K562 (cell line): ENCODE measurements around the gene NYNRIN.

Source experiments
- ARNT ChIP-seq, 2 experiments: fragments of 450-650 bp; IDR thresholded peaks; 2 replicates each; pipeline ENCODE4 v1.6.1; 2016; ENCODE audit warnings: mild to moderate bottlenecking in 1 of 2
- ATF3 ChIP-seq, 2 experiments: fragments of 450-650 bp in 1 of 2; sonication (generic) in 1 of 2; formaldehyde crosslinking in 1 of 2; IDR thresholded peaks in 1 of 2; conservative IDR thresholded peaks in 1 of 2; 2 replicates each; pipeline versions ENCODE4 v1.6.1 to v1.8.1; 2016 to 2023; ENCODE audit warnings: mild to moderate bottlenecking in 2 of 2, moderate library complexity in 2 of 2, inconsistent platforms in 1 of 2, missing genetic modification reagents in 1 of 2
- CBX5 ChIP-seq: IDR thresholded peaks from 2 replicates; pipeline ENCODE4 v1.6.1; 2014; ENCODE audit warnings: low read depth, borderline replicate concordance
- CHD1 ChIP-seq: fragments of 200-600 bp; sonication (generic); IDR thresholded peaks from one replicate; pipeline ENCODE4 v1.6.1; 2012; ENCODE audit warnings: mild to moderate bottlenecking, moderate library complexity, low read length, inconsistent platforms
- MAFG ChIP-seq: fragments of 450-650 bp; conservative IDR thresholded peaks from 2 replicates; pipeline ENCODE4 v1.6.1; 2016; ENCODE audit warnings: missing genetic modification characterization, missing compliant biosample characterization
- NFIC ChIP-seq: fragments of 450-650 bp; IDR thresholded peaks from 2 replicates; pipeline ENCODE4 v1.6.1; 2017; ENCODE audit warnings: mild to moderate bottlenecking, inconsistent platforms
- PHF21A ChIP-seq: fragments of 450-650 bp; IDR thresholded peaks from 2 replicates; pipeline ENCODE4 v1.6.1; 2017; ENCODE audit warnings: low read depth, borderline replicate concordance
- POLR2A ChIP-seq: fragments of 450-650 bp; conservative IDR thresholded peaks from 2 replicates; pipeline ENCODE4 v1.6.1; 2016
- TF ChIP-seq, protein P1 (sequence below): sonication (generic); formaldehyde crosslinking; IDR thresholded peaks from 2 replicates; pipeline ENCODE4 v1.8.1; 2023; ENCODE audit warnings: missing genetic modification reagents, mild to moderate bottlenecking, borderline replicate concordance

DNA sequence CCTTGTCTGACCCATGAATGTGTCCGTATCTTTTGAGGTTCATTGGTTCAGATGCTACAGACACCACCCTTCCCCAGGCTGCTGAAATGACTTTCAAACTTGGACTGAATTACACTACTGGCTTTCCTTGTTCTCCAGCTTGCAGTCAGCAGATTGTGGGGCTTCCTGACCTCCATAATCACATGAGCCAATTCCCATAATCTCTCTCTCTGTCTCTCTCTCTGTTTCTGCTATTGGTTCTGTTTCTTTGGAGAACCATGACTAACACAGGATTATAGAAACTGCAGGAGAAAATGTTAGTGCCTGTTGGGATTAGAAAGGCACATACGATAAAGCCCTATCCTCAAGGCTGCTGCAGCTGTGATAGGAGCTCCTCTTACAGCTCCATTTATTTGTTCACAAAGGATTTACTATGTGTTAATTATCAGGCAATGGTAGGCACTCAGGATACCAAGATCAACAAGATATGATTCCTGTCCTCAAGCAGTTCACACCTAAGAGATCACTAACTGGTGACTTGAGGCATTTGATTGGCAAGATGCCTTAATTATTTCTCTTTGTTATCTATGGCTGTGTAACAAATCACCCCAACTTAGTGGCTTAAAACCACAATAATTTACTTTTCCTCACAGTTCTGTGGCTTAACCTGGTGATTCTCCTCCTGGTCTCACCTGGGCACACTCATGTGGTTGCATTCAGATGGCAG lies 10.2 kb upstream of the NYNRIN start:
- TF ChIP-seq PHF21A (no peak), MAFG (no peak), ARNT (IDR thresholded peaks at IDR 0.05) (no peak), CHD1 (no peak), CBX5 (no peak), ATF3 (IDR thresholded peaks at IDR 0.05) (no peak), ATF3 (CRISPR knock-in tag; conservative IDR thresholded peaks at IDR 0.05) (no peak), NFIC (no peak), POLR2A (no peak)
- TF ChIP-seq, protein P1, sequence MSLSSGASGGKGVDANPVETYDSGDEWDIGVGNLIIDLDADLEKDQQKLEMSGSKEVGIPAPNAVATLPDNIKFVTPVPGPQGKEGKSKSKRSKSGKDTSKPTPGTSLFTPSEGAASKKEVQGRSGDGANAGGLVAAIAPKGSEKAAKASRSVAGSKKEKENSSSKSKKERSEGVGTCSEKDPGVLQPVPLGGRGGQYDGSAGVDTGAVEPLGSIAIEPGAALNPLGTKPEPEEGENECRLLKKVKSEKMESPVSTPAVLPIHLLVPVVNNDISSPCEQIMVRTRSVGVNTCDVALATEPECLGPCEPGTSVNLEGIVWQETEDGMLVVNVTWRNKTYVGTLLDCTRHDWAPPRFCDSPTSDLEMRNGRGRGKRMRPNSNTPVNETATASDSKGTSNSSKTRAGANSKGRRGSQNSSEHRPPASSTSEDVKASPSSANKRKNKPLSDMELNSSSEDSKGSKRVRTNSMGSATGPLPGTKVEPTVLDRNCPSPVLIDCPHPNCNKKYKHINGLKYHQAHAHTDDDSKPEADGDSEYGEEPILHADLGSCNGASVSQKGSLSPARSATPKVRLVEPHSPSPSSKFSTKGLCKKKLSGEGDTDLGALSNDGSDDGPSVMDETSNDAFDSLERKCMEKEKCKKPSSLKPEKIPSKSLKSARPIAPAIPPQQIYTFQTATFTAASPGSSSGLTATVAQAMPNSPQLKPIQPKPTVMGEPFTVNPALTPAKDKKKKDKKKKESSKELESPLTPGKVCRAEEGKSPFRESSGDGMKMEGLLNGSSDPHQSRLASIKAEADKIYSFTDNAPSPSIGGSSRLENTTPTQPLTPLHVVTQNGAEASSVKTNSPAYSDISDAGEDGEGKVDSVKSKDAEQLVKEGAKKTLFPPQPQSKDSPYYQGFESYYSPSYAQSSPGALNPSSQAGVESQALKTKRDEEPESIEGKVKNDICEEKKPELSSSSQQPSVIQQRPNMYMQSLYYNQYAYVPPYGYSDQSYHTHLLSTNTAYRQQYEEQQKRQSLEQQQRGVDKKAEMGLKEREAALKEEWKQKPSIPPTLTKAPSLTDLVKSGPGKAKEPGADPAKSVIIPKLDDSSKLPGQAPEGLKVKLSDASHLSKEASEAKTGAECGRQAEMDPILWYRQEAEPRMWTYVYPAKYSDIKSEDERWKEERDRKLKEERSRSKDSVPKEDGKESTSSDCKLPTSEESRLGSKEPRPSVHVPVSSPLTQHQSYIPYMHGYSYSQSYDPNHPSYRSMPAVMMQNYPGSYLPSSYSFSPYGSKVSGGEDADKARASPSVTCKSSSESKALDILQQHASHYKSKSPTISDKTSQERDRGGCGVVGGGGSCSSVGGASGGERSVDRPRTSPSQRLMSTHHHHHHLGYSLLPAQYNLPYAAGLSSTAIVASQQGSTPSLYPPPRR (CRISPR knock-in tag) = no peak
